Thyroid gland (tissue), 4 donors: ENCODE measurements around the gene MACROD1. TPM values are rescaled to one million over a fixed set of nuclear protein-coding genes. Genes with fewer than 3 reads are reported as not detected.

ENCODE experiments used
- DNase-seq, 2 donors: peaks; one replicate each; pipeline ENCODE4 v3.0.0-alpha.2; 2019
- H3K27ac ChIP-seq, 3 donors: fragments of 200-600 bp; sonication (generic); 1 replicate in 2 of 3; 2 replicates in 1 of 3; pipeline ENCODE4 v1.5.1; 2016 to 2019; ENCODE audit warnings: mild to moderate bottlenecking in 1 of 3, moderate library complexity in 1 of 3
- H3K27me3 ChIP-seq: fragments of 200-600 bp; sonication (generic); one replicate; pipeline ENCODE4 v1.5.1; 2019
- H3K36me3 ChIP-seq, 2 donors: fragments of 200-600 bp; sonication (generic); one replicate each; pipeline ENCODE4 v1.5.1; 2016 to 2019
- H3K4me1 ChIP-seq, 2 donors: fragments of 200-600 bp; sonication (generic); one replicate each; pipeline ENCODE4 v1.5.1; 2017 to 2019
- H3K4me3 ChIP-seq, 3 donors: fragments of 200-600 bp; sonication (generic); replicated peaks in 1 of 3; 1 replicate in 2 of 3; 2 replicates in 1 of 3; pipeline ENCODE4 v1.5.1; 2016; ENCODE audit warnings: mild to moderate bottlenecking in 1 of 3
- H3K9me3 ChIP-seq: fragments of 200-600 bp; sonication (generic); one replicate; pipeline ENCODE4 v1.5.1; 2017
- CTCF ChIP-seq, 6 experiments: fragments of 200-600 bp in 3 of 6; fragments of 450-650 bp in 3 of 6; sonication (generic) in 3 of 6; IDR thresholded peaks; one replicate each; pipeline ENCODE4 v1.5.1; 2016 to 2019; ENCODE audit warnings: antibody characterized with exemption in 6 of 6, mild to moderate bottlenecking in 2 of 6, inconsistent platforms in 1 of 6, moderate library complexity in 1 of 6
- POLR2A ChIP-seq, 2 donors: fragments of 450-650 bp; IDR thresholded peaks; one replicate each; pipeline ENCODE4 v1.6.1; 2017; ENCODE audit warnings: antibody characterized with exemption in 2 of 2, mild to moderate bottlenecking in 2 of 2, moderate library complexity in 1 of 2
- WGBS, 2 donors: methylation state at CpG; one replicate each; pipeline ENCODE4 v1.1.5; 2017; 5-methylcytosine and 5-hydroxymethylcytosine counted together
- intact Hi-C: fragments of 100-400 bp; cut with DNase I; formaldehyde crosslinking; loops from one replicate; pipeline ENCODE4 v1.15.1; 2023
- total RNA-seq, 4 donors: library from RNA; depleted of rRNA; stranded (reverse); fragments of >200 nt; gene quantifications; one replicate each; pipeline ENCODE4 v1.2.3, GENCODE V29; 2016

Gene MACROD1
- total RNA-seq, 4 donors from 2014 or later = 62.5 to 89.5 (median 70.0) TPM

DNA sequence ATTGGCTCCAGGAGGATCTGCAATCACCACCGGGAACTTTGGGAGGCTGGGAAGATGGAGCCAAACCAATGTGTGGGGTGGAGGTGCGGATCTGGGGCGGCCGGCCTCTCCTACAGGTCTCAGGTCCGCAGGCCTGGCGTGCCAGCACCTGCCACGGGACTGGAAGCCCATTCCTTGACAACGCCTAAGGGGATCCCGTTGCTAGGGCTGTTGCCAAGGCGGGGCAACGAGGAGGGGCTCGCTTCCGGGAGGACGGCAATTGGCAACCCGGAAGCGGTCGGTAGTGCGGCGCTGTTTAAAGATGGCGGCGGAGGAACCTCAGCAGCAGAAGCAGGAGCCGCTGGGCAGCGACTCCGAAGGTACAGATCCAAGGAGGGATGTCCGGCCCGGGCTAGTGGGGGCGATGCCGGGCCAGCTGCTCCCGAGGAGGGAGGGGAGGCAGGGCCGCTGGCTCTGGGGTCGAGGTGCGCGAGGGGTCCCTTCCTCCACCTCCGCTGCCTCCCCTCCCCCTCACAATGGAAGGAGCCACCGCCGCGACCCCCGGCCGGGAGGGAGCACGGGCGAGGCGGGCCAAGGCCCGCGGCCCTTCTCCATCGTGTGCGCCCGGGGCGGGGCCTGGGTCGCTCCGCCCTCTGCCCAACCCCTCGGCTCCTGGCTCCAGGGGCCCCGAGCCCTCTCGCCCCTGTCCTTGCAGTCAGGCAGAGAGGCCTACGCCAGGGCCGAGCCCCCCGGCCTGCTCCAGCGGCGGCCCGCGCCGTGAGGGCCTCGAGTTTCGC, 179.6 kb downstream of the MACROD1 start, which contains the start of gene OTUB1:
Gene OTUB1 (plus strand): TSS at position 283 of the 776 bp plus-strand sequence. CDS start 19 bp downstream, at position 302.
- H3K27ac ChIP-seq = peak within 1 kb of the TSS in 2 of 3 donors; percentile 73 to 76
- no peaks in the 10 kb centered on the region for H3K9me3 ChIP-seq
- peak in 1 of 2 donors; percentile 76 for TF ChIP-seq POLR2A (IDR thresholded peaks at IDR 0.05)
- TF ChIP-seq CTCF (IDR thresholded peaks at IDR 0.05) = no peak
- H3K27me3 ChIP-seq = no peaks in the 10 kb centered on the region
- H3K36me3 ChIP-seq = peaks cover 6 to 10% of the 10 kb centered on the region in 2 donors
- 0% methylated on average over 6 to 30 of the region's 63 CpGs for WGBS, 2 donors
- H3K4me1 ChIP-seq = peaks cover 17 to 18% of the 10 kb centered on the region in 2 donors
- peak; percentile 93 to 94 for DNase-seq
- peak within 1 kb of the TSS; percentile 45 to 96 (median 76) for H3K4me3 ChIP-seq
- intact Hi-C loops = no loop called here

DNA sequence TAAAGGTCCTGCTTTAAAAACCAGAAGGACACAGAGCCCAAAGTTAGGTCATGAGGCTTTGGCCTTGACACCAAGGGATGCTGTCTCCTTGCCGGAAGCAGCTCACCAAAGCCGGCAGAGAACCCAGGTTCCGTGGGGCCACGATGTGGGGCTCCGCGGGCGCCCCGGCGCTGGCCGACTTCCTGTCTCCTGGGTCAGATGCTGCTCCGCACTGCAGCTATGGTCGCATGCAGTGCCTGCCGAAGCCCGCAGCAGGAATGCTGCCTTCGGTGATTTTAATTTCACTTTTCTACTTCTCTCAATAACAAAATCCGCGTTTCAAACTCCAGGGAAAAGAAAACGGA, 180.1 kb downstream of the MACROD1 start:
- DNase-seq = no peak
- Histone ChIP-seq H3K36me3 (peaks cover 5 to 6% of the 10 kb centered on the region in 2 donors), H3K27ac (peak overlapping the region in 2 of 3 donors; percentile 73 to 76), H3K9me3 (no peaks in the 10 kb centered on the region), H3K27me3 (no peaks in the 10 kb centered on the region), H3K4me1 (peaks cover 17 to 18% of the 10 kb centered on the region in 2 donors), H3K4me3 (peak overlapping the region; percentile 45 to 96 (median 76))
- no peak for TF ChIP-seq CTCF (IDR thresholded peaks at IDR 0.05)
- whole genome bisulfite sequencing, 2 donors = 1 to 3% methylated on average over 18 of the region's 18 CpGs
- intact Hi-C loops = no loop called here

DNA sequence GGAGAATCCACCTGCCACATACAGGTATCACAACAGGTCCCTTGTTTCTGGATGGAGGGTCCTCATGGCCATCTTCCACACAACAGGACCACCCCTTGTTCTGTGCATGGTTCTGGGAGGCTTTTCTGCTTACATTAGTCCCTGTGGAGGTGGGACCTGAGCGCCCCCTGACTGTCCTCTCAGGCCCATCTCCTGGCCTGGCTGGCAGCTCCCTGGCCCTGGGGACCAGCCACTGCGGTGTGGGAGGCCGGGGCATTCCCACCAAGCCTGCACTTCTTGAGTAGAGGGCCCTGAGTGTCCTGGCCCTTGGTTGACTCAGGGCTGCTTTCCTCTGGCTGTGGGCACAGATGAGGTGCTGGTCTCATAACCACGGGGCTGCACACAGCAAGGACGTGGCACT, 186.5 kb downstream of the MACROD1 start:
- Histone ChIP-seq H3K4me1 (peaks cover 16 to 20% of the 10 kb centered on the region in 2 donors), H3K27ac (no peak overlapping the region), H3K9me3 (no peaks in the 10 kb centered on the region), H3K4me3 (no peak overlapping the region), H3K36me3 (no peaks in the 10 kb centered on the region), H3K27me3 (no peaks in the 10 kb centered on the region)
- intact Hi-C loops = no loop called here
- no peak for TF ChIP-seq POLR2A (IDR thresholded peaks at IDR 0.05)
- TF ChIP-seq CTCF (IDR thresholded peaks at IDR 0.05) = no peak
- no peak for DNase-seq
- 90% methylated on average over 3 to 5 of the region's 5 CpGs for WGBS, 2 donors

GRCh38 chr11:63978551-63979239, 187.2 kb downstream of the MACROD1 start:
- 69 to 90% methylated on average over 7 to 8 of the region's 10 CpGs for WGBS, 2 donors
- Histone ChIP-seq H3K27me3 (no peaks in the 10 kb centered on the region), H3K4me3 (no peak overlapping the region), H3K4me1 (peaks cover 19 to 20% of the 10 kb centered on the region in 2 donors), H3K36me3 (no peaks in the 10 kb centered on the region), H3K27ac (no peak overlapping the region), H3K9me3 (no peaks in the 10 kb centered on the region)
- intact Hi-C loops = no loop called here
- TF ChIP-seq CTCF (IDR thresholded peaks at IDR 0.05) (no peak), POLR2A (IDR thresholded peaks at IDR 0.05) (no peak)
- no peak for DNase-seq
